HEK293 (cell line): ENCODE measurements around the gene SETD3.

Experiments
- CTCF ChIP-seq: fragments of 450-650 bp; formaldehyde crosslinking; IDR thresholded peaks from 2 replicates; pipeline ENCODE4 v1.5.1; 2016; ENCODE audit warnings: missing biosample characterization, missing genetic modification characterization
- GLIS1 ChIP-seq: fragments of 450-650 bp; formaldehyde crosslinking; IDR thresholded peaks from 2 replicates; pipeline ENCODE4 v1.5.1; 2016; ENCODE audit warnings: missing biosample characterization, missing genetic modification characterization
- TCF7L2 ChIP-seq: IDR thresholded peaks from 2 replicates; pipeline ENCODE4 v1.6.1; 2011; ENCODE audit warnings: low read depth, mild to moderate bottlenecking, inconsistent platforms, low read length, moderate library complexity, borderline replicate concordance
- ZSCAN18 ChIP-seq: fragments of 450-650 bp; formaldehyde crosslinking; IDR thresholded peaks from 2 replicates; pipeline ENCODE4 v1.5.1; 2016; ENCODE audit warnings: missing biosample characterization, missing genetic modification characterization
- ZSCAN23 ChIP-seq: fragments of 450-650 bp; formaldehyde crosslinking; IDR thresholded peaks from 2 replicates; pipeline ENCODE4 v1.5.1; 2016; ENCODE audit warnings: missing biosample characterization, missing genetic modification characterization

- TF ChIP-seq ZSCAN18 (tag by site-specific recombination) (no peak), CTCF (no peak), ZSCAN23 (no peak), TCF7L2 (no peak), GLIS1 (tag by site-specific recombination) (no peak)
Observed at GRCh38 chr14:99413911-99414310, 66.7 kb downstream of the SETD3 start.
